Hepatocyte (in vitro differentiated cells): ENCODE measurements around the gene MGLL.

ENCODE experiments used
- CTCF ChIP-seq: fragments of 200-600 bp; sonication (generic); IDR thresholded peaks from 2 replicates; pipeline ENCODE4 v1.5.1; 2016; ENCODE audit warnings: antibody characterized with exemption, mild to moderate bottlenecking; ENCODE audit not compliant: poor library complexity
- EZH2 ChIP-seq: fragments of 200-600 bp; sonication (generic); IDR thresholded peaks from 2 replicates; pipeline ENCODE4 v1.6.1; 2016; ENCODE audit warnings: antibody characterized with exemption, mild to moderate bottlenecking, borderline replicate concordance
- EZH2phosphoT487 ChIP-seq: fragments of 200-600 bp; sonication (generic); IDR thresholded peaks from one replicate; pipeline ENCODE4 v1.6.1; 2018; ENCODE audit warnings: antibody characterized with exemption, mild to moderate bottlenecking, low read depth, moderate library complexity; ENCODE audit not compliant: unreplicated experiment, severe bottlenecking

GRCh38 chr3:127788451-127788909 lies 33.8 kb downstream of the MGLL start:
- TF ChIP-seq CTCF: no peak
- TF ChIP-seq EZH2: no peak
- TF ChIP-seq EZH2phosphoT487: no peak
